GM21717 (cell line): Measurements from ENCODE around the gene SRXN1.
"Not testable (repeated sequence)": the region's sequence is repeated elsewhere in the genome, so short reads cannot be mapped to it uniquely, and the experiment has no call there.

Experiments used
- ATAC-seq: cut with Tn5 transposase; IDR thresholded peaks from one replicate; pipeline ENCODE4 v1.9.1; 2021; ENCODE audit warnings: mild to moderate bottlenecking, moderate library complexity; ENCODE audit not compliant: unreplicated experiment

The SRXN1 gene

GRCh38 chr20:653110-653589 lies at the start of gene SRXN1:
SRXN1 (minus strand) TSS chr20:653200; CDS start chr20:653185, 15 bp downstream.
- peak; percentile 82 for ATAC-seq

DNA sequence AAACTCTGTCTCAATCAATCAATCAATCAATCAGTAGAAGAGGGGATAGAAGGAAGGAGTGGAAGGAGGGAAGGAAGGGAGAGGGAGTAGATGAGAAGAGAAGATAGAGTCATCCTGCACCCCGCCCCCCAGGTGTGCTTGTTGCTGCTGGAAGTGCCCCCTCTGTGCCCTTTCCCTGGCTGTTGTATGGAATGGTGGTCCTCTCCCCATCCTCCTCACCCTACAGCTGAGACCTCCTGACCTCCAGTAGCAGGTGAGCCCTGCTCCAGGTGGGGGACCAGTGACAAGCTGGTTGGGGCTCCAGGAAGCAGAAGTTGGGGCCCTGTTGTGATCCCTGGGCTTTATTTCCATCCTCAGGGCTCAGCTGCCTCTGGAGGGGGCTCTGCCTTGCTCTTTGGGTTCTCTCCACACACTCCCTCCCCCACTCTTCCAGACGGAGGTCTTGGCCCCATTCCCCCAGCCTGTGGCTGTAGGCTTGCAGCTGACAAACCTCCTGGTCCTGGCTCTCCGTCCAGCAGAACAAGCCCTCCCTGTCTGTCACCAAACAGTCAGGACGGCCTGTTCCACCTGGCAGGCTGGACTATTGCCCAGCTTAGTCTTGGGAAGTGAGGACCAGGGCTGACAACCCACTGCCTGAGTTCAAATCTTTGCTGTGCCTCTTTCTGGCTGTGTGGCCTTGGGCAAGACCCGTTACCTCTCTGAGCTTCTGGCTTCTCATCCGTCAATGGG lies 48.6 kb upstream of the SRXN1 start:
- no peak for ATAC-seq

DNA sequence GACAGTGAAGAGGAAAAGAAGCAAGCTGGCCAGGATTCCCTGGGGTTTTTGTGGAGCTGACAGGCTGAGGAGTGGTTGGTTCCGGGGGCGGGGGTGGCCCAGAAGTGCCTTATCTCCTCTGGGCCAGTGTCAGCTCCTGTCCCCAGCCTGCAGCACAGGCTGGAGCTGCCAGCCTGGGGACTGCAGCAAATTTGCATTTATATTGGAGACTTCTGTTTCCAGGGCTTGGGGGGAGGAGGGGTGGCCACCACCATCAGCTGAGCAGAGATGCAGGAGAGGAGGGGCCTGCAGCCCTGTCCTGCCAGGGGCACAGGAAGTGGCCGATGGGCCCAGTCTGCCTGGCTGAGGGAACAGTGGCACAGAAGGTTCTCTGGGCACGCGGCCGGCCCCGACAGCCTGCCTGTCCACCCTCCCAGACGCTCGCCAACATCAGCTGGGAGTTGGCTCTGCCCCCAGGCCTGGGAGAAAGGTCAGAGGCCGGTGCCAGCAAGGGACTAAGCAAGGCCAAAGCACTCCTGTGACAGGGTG lies 46.9 kb upstream of the SRXN1 start:
- ATAC-seq = no peak

DNA sequence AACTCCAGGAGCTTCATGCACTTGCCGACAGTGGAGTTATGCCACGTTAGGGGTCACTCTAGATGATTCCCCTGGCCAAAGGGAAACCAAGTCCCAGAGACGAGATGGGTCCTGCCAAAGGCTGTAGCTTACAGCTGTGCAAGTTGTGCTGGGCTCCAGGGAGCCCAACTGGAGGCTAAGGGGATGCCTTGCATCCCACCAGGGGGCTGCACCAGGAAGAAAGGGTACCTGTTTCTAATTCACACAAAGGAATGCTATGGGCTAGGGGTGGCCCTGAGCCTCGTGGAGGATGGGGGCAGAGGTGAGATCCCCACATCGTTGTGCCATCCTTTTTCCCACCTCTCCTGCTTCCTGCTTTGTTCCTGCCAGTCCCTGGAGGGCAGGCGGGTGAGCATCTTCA lies 46.3 kb upstream of the SRXN1 start:
- no peak for ATAC-seq

- no peak for ATAC-seq
These were observed 45.3 kb upstream of the SRXN1 start for GRCh38 chr20:698276-698675.

- no peak for ATAC-seq
These were observed 44.8 kb upstream of the SRXN1 start for GRCh38 chr20:697826-698225.

DNA sequence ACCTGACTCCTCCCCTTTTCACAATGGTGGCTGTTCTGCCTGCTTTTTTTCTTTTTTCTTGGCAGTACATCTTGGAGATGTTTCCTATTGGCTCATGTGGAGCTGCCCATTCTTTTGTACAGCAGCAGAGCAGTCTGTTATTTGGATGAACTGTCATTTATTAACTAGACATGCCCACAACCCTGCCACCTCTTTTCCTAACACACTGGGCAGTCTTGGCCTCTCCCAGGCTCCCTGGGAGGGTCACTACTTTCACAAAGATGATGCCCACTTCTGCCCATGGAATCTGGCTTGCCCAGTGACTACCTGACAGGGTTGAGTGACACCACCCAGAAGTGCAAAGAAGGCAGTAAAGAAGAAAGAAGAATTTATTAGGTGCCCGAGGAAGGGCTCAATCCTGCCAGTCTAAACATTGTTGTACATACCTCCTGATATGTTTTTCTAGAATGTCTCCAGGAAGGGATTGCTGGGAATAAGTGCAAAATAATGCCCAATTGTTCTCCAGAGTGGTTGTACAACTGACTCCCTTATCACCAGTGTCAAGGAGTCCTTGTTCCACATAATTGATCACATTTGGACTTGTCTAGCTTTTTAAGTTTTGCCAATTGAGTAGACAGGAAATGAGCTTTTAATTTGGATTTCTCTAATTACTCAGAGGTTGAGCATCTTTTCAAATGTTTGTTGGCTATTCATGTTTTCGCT lies 42.3 kb upstream of the SRXN1 start:
- no peak for ATAC-seq

DNA sequence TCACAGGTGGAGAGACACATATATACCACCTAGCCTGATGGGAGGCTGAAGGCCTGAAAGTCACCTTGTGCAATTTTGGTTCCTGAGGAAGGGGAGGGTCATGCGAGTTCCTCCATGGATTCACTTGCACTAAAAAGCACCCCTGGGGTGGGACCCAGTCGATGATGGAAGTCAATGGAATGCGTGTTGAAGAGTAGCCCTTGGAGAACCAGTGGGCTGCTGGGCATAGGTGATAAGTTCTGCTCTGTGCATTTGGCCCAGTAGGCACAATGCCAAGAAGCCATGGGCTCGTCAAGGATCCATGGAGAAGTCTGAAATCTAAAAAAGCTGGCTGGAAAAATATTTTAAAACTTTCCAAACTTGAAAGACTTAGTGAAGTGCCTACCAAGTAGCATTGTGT lies 41.5 kb upstream of the SRXN1 start:
- ATAC-seq = no peak

GRCh38 chr20:693786-694185 lies 40.8 kb upstream of the SRXN1 start:
- ATAC-seq = not testable (repeated sequence)

DNA sequence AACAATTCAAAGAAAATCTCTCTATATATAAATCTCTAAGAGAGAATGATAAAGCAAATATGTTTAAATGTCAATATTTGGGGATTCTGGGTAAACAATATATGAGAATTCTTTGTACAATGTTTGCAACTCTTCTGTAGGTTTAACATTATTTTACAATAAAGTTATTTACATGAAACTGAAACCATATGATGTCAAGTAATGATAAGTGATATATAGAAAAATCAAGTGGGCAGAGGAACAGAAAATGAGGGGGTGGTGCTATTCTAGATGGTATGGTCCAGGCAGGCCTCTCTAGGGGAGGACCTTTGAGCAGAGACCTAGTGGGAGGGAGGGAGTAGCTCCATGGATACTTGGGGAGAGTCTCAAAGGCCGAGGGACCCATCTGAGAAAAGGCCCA lies 39.0 kb upstream of the SRXN1 start:
- ATAC-seq = no peak

GRCh38 chr20:689947-690346 lies 36.9 kb upstream of the SRXN1 start:
- ATAC-seq = no peak

GRCh38 chr20:689348-689747 lies 36.3 kb upstream of the SRXN1 start:
- no peak for ATAC-seq

GRCh38 chr20:688809-689212 lies 35.8 kb upstream of the SRXN1 start:
- no peak for ATAC-seq

- no peak for ATAC-seq
These were observed 34.6 kb upstream of the SRXN1 start for GRCh38 chr20:687468-688203.

DNA sequence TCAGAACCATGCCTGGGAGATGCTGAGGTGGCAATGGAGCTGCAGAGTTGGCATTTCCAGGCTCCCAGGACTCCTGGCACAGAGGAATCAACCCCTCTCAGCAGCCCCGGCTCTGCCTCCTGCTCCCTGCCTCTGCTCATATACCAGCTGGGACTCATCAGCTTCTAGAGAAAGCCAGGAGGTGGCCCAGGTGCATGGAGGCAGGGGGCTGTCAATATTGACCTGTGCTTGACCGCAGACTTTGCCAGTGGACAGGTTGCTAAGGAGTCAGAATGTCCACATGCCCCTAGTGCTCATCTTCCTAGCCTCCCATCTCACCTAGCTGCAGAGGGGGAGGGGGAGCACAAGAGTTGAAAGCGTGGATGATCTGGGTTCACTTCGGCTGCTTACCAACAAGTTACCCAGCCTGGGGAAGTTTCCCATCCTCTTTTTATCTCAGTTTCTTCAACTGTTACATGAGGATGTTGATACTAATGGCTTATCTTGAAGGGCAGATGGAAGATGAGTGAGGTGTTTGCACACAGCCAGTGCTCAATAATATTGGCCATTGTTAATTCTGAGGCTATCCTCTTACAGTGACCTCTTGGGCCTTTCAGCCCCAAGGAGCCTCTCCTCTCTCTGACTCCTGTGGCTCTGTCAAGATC lies 31.8 kb upstream of the SRXN1 start:
- no peak for ATAC-seq

DNA sequence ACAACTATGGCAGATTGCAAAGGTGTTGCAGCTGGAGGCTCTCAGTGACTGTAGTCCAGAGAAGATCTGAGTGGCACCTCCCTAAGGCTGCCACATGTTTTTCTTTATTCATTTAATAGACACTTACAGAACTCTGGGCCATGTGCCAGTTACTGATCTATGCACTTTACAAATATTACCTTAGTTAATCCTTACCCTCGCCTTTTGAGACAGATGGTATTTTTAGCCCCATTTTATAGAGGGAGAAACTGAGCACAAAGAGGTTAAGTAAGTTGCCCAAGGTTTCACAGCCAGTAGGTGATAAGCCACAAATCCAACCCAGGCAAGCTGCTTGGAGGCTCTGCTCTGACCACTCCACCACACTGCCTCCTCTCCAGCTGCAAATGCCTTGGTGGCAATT lies 29.1 kb upstream of the SRXN1 start:
- no peak for ATAC-seq

- no peak for ATAC-seq
These were observed 27.7 kb upstream of the SRXN1 start for GRCh38 chr20:680638-681187.

DNA sequence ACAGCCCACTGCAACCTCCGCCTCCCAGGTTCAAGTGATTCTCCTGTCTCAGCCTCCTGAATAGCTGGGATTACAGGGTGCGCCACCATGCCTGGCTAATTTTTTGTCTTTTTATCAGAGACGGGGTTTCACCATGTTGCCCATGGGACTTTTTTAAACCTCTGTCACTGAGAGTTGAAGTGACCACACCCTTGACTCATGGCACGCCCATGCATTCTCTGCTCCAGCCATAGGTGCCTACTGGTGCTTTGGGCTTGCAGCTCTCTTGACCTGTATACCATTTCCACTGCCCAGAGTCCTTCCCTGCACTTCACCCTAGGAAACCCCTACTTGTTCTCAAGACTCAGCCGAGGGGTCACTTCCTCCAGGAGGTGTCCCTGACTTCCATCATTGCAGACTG lies 25.0 kb upstream of the SRXN1 start:
- ATAC-seq = no peak

DNA sequence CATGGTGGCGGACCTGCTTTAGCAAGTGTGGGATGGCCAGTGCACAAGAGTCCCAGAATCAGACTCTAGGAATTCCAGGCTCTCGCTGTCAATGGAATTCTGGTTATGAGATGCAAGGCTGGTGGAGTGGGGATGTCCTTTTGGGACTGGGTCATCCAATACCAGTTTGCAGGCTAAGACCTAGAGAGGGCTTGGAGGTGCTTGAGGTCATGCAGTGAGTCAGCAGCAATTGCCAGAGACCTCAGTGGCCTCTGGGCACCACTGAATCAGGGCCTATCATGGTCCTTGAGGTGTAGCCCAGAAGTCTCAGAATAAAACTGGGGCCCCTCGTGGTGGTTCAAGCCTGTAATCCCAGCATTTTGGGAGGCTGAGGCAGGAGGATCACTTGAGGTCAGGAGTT lies 24.0 kb upstream of the SRXN1 start:
- no peak for ATAC-seq

GRCh38 chr20:676315-676937 lies 23.4 kb upstream of the SRXN1 start:
- no peak for ATAC-seq
